WTC11 (cell line): ENCODE results near the gene SLC22A12. TPM values are rescaled to one million over a fixed set of nuclear protein-coding genes. Genes with fewer than 3 reads are reported as not detected.

Experiments used
- ATAC-seq: fragments of 200-7000 bp; cut with Tn5 transposase; 2 replicates; pipeline ENCODE4 v1.10.0; 2021; ENCODE audit warnings: mild to moderate bottlenecking, moderate library complexity
- CTCF ChIA-PET: fragments of 300-600 bp; sonication (Branson Sonifier 250); formaldehyde crosslinking; loops from one replicate; lab custom pipeline; 2021; ENCODE audit warnings: antibody characterized with exemption; lab: Charles Lee
- POLR2A ChIA-PET: fragments of 350-600 bp; sonication (Branson Sonifier 250); formaldehyde crosslinking; loops from one replicate; lab custom pipeline; 2021; ENCODE audit warnings: antibody characterized with exemption; lab: Charles Lee
- DNase-seq: peaks from one replicate; pipeline ENCODE4 v3.0.0; 2021; ENCODE audit warnings: low spot score
- H3K27ac Mint-ChIP-seq: 2 replicates; pipeline ENCODE4 v1.8.0; 2021; ENCODE audit warnings: mixed read lengths
- H3K27me3 Mint-ChIP-seq: 2 replicates; pipeline ENCODE4 v1.8.0; 2021; ENCODE audit warnings: low read depth, mild to moderate bottlenecking, moderate library complexity, mixed read lengths
- H3K36me3 Mint-ChIP-seq: 2 replicates; pipeline ENCODE4 v1.8.0; 2021; ENCODE audit warnings: mixed read lengths
- H3K4me1 Mint-ChIP-seq: 2 replicates; pipeline ENCODE4 v1.8.0; 2022; ENCODE audit warnings: mixed read lengths
- H3K4me3 Mint-ChIP-seq: 2 replicates; pipeline ENCODE4 v1.8.0; 2021; ENCODE audit warnings: mild to moderate bottlenecking, moderate library complexity, mixed read lengths
- H3K9me3 Mint-ChIP-seq: 2 replicates; pipeline ENCODE4 v1.8.0; 2021; ENCODE audit warnings: mixed read lengths
- CDX4 ChIP-seq: fragments of 250-450 bp; sonication (Bioruptor Pico); IDR thresholded peaks from 2 replicates; pipeline ENCODE4 v1.9.0; 2021; ENCODE audit warnings: moderate library complexity, mild to moderate bottlenecking, inconsistent platforms, borderline replicate concordance
- ETV6 ChIP-seq: sonication (generic); formaldehyde crosslinking; IDR thresholded peaks from 2 replicates; pipeline ENCODE4 v1.8.1; 2022; ENCODE audit warnings: mild to moderate bottlenecking, missing genetic modification reagents
- FOXK1 ChIP-seq: sonication (generic); formaldehyde crosslinking; IDR thresholded peaks from 2 replicates; pipeline ENCODE4 v1.8.0; 2022; ENCODE audit warnings: mild to moderate bottlenecking, moderate library complexity, missing genetic modification reagents
- FOXP1 ChIP-seq: sonication (generic); formaldehyde crosslinking; IDR thresholded peaks from 2 replicates; pipeline ENCODE4 v1.8.0; 2022; ENCODE audit warnings: missing genetic modification reagents, mild to moderate bottlenecking, moderate library complexity, borderline replicate concordance
- IRF2 ChIP-seq: sonication (generic); formaldehyde crosslinking; IDR thresholded peaks from 2 replicates; pipeline ENCODE4 v1.8.0; 2022; ENCODE audit warnings: low read depth, missing genetic modification reagents, borderline replicate concordance
- JUN ChIP-seq: sonication (generic); formaldehyde crosslinking; IDR thresholded peaks from 2 replicates; pipeline ENCODE4 v1.8.0; 2023; ENCODE audit warnings: mild to moderate bottlenecking, missing genetic modification reagents
- NR1H2 ChIP-seq: sonication (generic); formaldehyde crosslinking; IDR thresholded peaks from 2 replicates; pipeline ENCODE4 v1.9.0; 2021; ENCODE audit warnings: mild to moderate bottlenecking, moderate library complexity, missing genetic modification reagents
- TEAD1 ChIP-seq: sonication (generic); formaldehyde crosslinking; IDR thresholded peaks from 2 replicates; pipeline ENCODE4 v1.8.0; 2022; ENCODE audit warnings: mild to moderate bottlenecking, missing genetic modification reagents
- ZNF396 ChIP-seq: fragments of 250-450 bp; sonication (Bioruptor Pico); IDR thresholded peaks from 2 replicates; pipeline ENCODE4 v1.8.0; 2021; ENCODE audit warnings: mild to moderate bottlenecking, moderate library complexity, borderline replicate concordance
- ZSCAN18 ChIP-seq: fragments of 250-450 bp; sonication (Bioruptor Pico); IDR thresholded peaks from 2 replicates; pipeline ENCODE4 v2.1.2; 2022; ENCODE audit warnings: mild to moderate bottlenecking, moderate library complexity
- total RNA-seq: library from RNA; stranded (reverse); gene quantifications from 3 replicates; pipeline ENCODE4 v1.2.3, GENCODE V29; 2021
- TF ChIP-seq, protein P1 (sequence below): sonication (generic); formaldehyde crosslinking; IDR thresholded peaks from 2 replicates; pipeline ENCODE4 v1.8.1; 2022; ENCODE audit warnings: missing genetic modification reagents, borderline replicate concordance
- TF ChIP-seq, protein P2 (sequence below): sonication (generic); formaldehyde crosslinking; IDR thresholded peaks from 2 replicates; pipeline ENCODE4 v1.8.0; 2023; ENCODE audit warnings: missing genetic modification reagents, mild to moderate bottlenecking, borderline replicate concordance
- TF ChIP-seq, protein P3 (sequence below): fragments of 250-450 bp; sonication (Bioruptor Pico); conservative IDR thresholded peaks from 2 replicates; pipeline ENCODE4 v1.9.0; 2021; ENCODE audit warnings: mild to moderate bottlenecking
- TF ChIP-seq, protein P4 (sequence below): sonication (generic); formaldehyde crosslinking; IDR thresholded peaks from 2 replicates; pipeline ENCODE4 v1.8.1; 2023; ENCODE audit warnings: mild to moderate bottlenecking, missing genetic modification reagents
- TF ChIP-seq, protein P5 (sequence below): sonication (generic); formaldehyde crosslinking; IDR thresholded peaks from 2 replicates; pipeline ENCODE4 v1.8.1; 2022; ENCODE audit warnings: low read depth, mild to moderate bottlenecking, moderate library complexity, missing genetic modification reagents, borderline replicate concordance
- TF ChIP-seq, protein P6 (sequence below): sonication (generic); formaldehyde crosslinking; IDR thresholded peaks from 2 replicates; pipeline ENCODE4 v1.8.1; 2022; ENCODE audit warnings: mild to moderate bottlenecking, missing genetic modification reagents, moderate library complexity, borderline replicate concordance
- TF ChIP-seq, protein P7 (sequence below): sonication (generic); formaldehyde crosslinking; IDR thresholded peaks from 2 replicates; pipeline ENCODE4 v1.8.0; 2022; ENCODE audit warnings: mild to moderate bottlenecking, missing genetic modification reagents

SLC22A12 gene
- total RNA-seq, 1 experiment from 2014 or later = not detected

- Mint-ChIP-seq H3K27ac (no peak overlapping the region), H3K27me3 (peaks cover 11% of the 10 kb centered on the region), H3K4me3 (no peak overlapping the region), H3K4me1 (peaks cover 8% of the 10 kb centered on the region), H3K9me3 (peaks cover 6% of the 10 kb centered on the region), H3K36me3 (no peaks in the 10 kb centered on the region)
- POLR2A ChIA-PET = no interaction called here
- no peak for DNase-seq
- CTCF ChIA-PET = interaction anchor here (0.6 to 2.4 kb wide), 2 partner anchors 9 to 95 kb away, joined by 3 to 8 read pairs; no protein-coding TSS in a partner anchor
- no peak for TF ChIP-seq CDX4 (CRISPR knock-in tag)
- TF ChIP-seq, protein P1, sequence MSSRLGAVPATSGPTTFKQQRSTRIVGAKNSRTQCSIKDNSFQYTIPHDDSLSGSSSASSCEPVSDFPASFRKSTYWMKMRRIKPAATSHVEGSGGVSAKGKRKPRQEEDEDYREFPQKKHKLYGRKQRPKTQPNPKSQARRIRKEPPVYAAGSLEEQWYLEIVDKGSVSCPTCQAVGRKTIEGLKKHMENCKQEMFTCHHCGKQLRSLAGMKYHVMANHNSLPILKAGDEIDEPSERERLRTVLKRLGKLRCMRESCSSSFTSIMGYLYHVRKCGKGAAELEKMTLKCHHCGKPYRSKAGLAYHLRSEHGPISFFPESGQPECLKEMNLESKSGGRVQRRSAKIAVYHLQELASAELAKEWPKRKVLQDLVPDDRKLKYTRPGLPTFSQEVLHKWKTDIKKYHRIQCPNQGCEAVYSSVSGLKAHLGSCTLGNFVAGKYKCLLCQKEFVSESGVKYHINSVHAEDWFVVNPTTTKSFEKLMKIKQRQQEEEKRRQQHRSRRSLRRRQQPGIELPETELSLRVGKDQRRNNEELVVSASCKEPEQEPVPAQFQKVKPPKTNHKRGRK (CRISPR knock-in tag) = 0 out of 2 replicates have a peak, but pooled peaks have one; percentile 79
- no peak for TF ChIP-seq IRF2 (CRISPR knock-in tag)
- TF ChIP-seq, protein P2, sequence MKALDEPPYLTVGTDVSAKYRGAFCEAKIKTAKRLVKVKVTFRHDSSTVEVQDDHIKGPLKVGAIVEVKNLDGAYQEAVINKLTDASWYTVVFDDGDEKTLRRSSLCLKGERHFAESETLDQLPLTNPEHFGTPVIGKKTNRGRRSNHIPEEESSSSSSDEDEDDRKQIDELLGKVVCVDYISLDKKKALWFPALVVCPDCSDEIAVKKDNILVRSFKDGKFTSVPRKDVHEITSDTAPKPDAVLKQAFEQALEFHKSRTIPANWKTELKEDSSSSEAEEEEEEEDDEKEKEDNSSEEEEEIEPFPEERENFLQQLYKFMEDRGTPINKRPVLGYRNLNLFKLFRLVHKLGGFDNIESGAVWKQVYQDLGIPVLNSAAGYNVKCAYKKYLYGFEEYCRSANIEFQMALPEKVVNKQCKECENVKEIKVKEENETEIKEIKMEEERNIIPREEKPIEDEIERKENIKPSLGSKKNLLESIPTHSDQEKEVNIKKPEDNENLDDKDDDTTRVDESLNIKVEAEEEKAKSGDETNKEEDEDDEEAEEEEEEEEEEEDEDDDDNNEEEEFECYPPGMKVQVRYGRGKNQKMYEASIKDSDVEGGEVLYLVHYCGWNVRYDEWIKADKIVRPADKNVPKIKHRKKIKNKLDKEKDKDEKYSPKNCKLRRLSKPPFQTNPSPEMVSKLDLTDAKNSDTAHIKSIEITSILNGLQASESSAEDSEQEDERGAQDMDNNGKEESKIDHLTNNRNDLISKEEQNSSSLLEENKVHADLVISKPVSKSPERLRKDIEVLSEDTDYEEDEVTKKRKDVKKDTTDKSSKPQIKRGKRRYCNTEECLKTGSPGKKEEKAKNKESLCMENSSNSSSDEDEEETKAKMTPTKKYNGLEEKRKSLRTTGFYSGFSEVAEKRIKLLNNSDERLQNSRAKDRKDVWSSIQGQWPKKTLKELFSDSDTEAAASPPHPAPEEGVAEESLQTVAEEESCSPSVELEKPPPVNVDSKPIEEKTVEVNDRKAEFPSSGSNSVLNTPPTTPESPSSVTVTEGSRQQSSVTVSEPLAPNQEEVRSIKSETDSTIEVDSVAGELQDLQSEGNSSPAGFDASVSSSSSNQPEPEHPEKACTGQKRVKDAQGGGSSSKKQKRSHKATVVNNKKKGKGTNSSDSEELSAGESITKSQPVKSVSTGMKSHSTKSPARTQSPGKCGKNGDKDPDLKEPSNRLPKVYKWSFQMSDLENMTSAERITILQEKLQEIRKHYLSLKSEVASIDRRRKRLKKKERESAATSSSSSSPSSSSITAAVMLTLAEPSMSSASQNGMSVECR (CRISPR knock-in tag) = no peak
- TF ChIP-seq JUN (CRISPR knock-in tag) = no peak
- TF ChIP-seq ZSCAN18 (CRISPR knock-in tag) = no peak
- no peak for TF ChIP-seq NR1H2 (CRISPR knock-in tag)
- TF ChIP-seq, protein P3, sequence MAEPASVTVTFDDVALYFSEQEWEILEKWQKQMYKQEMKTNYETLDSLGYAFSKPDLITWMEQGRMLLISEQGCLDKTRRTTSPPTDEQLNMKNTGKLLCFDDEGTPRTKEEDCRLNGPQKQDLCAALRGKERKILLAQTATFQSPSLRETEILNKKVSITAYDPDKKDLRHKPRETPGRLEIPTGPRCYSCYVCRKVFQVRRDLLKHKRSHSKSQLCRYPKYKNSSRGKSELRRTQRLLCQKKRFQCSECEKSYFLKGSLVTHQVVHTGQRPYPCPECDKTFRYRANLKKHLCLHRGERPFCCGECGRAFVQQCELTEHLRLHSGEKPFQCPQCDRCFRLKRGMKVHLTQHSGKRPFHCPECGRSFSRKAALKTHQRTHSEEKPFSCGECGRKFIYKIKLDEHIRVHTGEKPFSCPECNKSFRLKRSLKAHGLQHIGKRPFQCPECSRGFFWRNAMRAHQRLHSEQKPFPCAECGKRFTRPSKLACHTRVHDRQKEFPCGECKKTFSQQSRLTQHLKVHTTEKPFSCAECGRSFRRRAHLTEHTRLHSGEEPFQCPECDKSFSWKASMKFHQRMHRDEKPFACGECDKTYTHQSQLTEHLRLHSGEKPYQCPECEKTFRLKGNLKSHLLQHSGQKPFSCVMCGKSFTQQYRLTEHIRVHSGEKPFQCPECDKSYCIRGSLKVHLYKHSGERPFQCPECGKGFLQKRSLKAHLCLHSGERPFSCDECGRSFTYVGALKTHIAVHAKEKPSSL (CRISPR knock-in tag) = no peak
- no peak for ATAC-seq
Observed at GRCh38 chr11:64543818-64544217, 47.2 kb upstream of the SLC22A12 start.

DNA sequence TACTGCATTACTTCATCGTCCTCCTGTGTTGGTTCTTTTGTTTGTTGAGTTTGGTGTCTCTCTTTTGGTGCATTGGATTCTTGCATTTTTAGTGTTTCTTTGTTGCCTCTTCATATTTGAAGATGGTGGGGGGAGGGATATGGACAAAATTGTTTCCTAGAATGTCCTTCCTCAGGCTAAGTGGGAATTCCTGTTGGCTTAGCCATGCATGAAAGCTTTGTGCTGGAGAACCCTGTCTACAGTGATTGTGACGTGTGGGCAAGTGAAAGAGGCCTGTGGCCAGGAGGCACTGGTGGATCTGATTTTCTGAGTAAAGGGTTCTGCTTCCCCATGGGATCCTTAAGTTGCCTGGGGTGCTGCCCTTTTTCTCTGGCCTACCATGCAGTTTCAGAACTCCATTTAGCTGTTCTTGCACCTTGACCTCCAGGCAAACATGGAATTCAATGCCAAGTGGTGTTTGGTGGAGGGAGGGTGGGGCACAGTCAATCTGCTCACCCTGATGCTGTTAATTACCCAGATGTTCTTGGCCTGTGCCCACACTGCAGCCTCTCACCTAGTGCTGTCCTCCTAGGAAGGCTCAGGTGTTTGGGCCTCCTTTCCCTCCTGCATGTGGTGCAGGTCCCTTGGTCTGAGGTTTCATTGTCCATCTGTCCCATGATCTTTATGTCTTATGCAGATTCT lies 46.3 kb upstream of the SLC22A12 start:
- POLR2A ChIA-PET = no interaction called here
- Mint-ChIP-seq H3K27me3 (peaks cover 11% of the 10 kb centered on the region), H3K9me3 (peaks cover 6% of the 10 kb centered on the region), H3K4me1 (peaks cover 3% of the 10 kb centered on the region), H3K4me3 (no peak overlapping the region), H3K36me3 (no peaks in the 10 kb centered on the region), H3K27ac (no peak overlapping the region)
- DNase-seq (no peak), ATAC-seq (no peak)
- CTCF ChIA-PET = interaction anchor here (0.6 to 2.4 kb wide), 3 partner anchors 9 to 104 kb away, joined by 3 to 8 read pairs (median 3); no protein-coding TSS in a partner anchor
- TF ChIP-seq, protein P4, sequence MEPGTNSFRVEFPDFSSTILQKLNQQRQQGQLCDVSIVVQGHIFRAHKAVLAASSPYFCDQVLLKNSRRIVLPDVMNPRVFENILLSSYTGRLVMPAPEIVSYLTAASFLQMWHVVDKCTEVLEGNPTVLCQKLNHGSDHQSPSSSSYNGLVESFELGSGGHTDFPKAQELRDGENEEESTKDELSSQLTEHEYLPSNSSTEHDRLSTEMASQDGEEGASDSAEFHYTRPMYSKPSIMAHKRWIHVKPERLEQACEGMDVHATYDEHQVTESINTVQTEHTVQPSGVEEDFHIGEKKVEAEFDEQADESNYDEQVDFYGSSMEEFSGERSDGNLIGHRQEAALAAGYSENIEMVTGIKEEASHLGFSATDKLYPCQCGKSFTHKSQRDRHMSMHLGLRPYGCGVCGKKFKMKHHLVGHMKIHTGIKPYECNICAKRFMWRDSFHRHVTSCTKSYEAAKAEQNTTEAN (CRISPR knock-in tag) = no peak
- TF ChIP-seq ETV6 (CRISPR knock-in tag) (no peak), FOXK1 (CRISPR knock-in tag) (no peak), ZNF396 (CRISPR knock-in tag) (no peak), TEAD1 (CRISPR knock-in tag) (no peak), FOXP1 (no peak)
- TF ChIP-seq, protein P5, sequence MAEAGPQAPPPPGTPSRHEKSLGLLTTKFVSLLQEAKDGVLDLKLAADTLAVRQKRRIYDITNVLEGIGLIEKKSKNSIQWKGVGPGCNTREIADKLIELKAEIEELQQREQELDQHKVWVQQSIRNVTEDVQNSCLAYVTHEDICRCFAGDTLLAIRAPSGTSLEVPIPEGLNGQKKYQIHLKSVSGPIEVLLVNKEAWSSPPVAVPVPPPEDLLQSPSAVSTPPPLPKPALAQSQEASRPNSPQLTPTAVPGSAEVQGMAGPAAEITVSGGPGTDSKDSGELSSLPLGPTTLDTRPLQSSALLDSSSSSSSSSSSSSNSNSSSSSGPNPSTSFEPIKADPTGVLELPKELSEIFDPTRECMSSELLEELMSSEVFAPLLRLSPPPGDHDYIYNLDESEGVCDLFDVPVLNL (CRISPR knock-in tag) = no peak
- TF ChIP-seq, protein P6, sequence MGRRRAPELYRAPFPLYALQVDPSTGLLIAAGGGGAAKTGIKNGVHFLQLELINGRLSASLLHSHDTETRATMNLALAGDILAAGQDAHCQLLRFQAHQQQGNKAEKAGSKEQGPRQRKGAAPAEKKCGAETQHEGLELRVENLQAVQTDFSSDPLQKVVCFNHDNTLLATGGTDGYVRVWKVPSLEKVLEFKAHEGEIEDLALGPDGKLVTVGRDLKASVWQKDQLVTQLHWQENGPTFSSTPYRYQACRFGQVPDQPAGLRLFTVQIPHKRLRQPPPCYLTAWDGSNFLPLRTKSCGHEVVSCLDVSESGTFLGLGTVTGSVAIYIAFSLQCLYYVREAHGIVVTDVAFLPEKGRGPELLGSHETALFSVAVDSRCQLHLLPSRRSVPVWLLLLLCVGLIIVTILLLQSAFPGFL (CRISPR knock-in tag) = no peak
- TF ChIP-seq, protein P7, sequence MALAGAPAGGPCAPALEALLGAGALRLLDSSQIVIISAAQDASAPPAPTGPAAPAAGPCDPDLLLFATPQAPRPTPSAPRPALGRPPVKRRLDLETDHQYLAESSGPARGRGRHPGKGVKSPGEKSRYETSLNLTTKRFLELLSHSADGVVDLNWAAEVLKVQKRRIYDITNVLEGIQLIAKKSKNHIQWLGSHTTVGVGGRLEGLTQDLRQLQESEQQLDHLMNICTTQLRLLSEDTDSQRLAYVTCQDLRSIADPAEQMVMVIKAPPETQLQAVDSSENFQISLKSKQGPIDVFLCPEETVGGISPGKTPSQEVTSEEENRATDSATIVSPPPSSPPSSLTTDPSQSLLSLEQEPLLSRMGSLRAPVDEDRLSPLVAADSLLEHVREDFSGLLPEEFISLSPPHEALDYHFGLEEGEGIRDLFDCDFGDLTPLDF (CRISPR knock-in tag) = no peak
